Gastrocnemius medialis (tissue), 4 donors: ENCODE data around the gene HNRNPH1.

Experiments
- CTCF ChIP-seq, 5 experiments: fragments of 450-650 bp in 3 of 5; fragments of 200-600 bp in 2 of 5; sonication (generic) in 2 of 5; IDR thresholded peaks in 4 of 5; conservative IDR thresholded peaks in 1 of 5; 1 replicate in 4 of 5; 2 replicates in 1 of 5; pipeline ENCODE4 v1.5.1; 2016 to 2019; ENCODE audit warnings: antibody characterized with exemption in 5 of 5, mild to moderate bottlenecking in 3 of 5, moderate library complexity in 3 of 5
- POLR2A ChIP-seq, 2 donors: fragments of 450-650 bp; IDR thresholded peaks; one replicate each; pipeline ENCODE4 v1.6.1; 2017; ENCODE audit warnings: antibody characterized with exemption in 2 of 2, mild to moderate bottlenecking in 2 of 2, moderate library complexity in 2 of 2

GRCh38 chr5:179603308-179603707 is 20.2 kb downstream of the HNRNPH1 start:
- TF ChIP-seq CTCF (IDR thresholded peaks at IDR 0.05 in 4 of 5, conservative IDR thresholded peaks at IDR 0.05 in 1 of 5), result no peak
- no peak for TF ChIP-seq POLR2A (IDR thresholded peaks at IDR 0.05)
